HG03442 (cell line): Measurements from ENCODE around the gene TEX38.
"Not testable (repeated sequence)": the region's sequence is repeated elsewhere in the genome, so short reads cannot be mapped to it uniquely, and the experiment has no call there.

ENCODE experiments used
- ATAC-seq: cut with Tn5 transposase; IDR thresholded peaks from one replicate; pipeline ENCODE4 v1.9.1; 2021; ENCODE audit warnings: mild to moderate bottlenecking, moderate library complexity; ENCODE audit not compliant: unreplicated experiment

Gene TEX38

DNA sequence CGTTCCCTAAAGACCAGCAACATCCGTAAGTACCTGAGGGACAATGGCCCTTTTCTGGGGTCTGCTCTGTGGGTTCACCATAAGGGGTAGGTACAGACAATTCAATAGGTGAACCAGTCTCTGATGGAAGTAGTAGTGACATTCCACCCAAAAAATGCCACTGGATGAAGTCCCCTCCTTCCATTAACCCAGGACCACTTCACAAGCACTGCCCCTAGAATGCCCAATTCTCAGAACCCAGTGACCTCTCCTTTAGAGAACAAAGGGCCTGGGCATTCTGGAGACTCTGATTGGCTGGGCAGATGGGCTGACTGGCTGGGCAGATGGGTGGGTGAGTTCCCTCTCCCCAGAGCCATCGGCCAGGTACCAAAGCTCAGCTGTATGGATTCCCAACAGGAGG lies at the start of gene TEX38:
Gene TEX38, plus strand, starts transcription at position 301 of the 400 bp plus-strand sequence. Its CDS starts 81 bp downstream, at position 382.
- no peak for ATAC-seq

DNA sequence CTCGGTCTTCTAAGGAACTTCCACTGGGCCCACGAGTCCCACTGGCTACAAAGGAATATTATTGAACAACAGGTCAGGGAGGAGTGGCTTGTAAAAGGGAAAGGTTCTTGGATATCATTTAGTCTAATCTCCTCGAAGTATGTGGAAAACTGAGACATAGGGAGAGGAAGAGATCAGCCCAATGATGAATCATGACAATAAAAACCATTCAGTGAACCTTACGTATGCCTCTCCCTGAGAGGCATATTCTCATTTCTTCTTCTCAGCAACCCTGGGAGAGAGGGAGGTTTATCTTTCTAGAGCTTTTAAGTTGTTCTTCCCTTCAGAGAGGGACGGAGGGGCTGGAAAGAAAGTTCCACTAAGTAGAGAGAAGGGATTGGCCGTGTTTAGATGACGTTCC lies 49.7 kb upstream of the TEX38 start:
- no peak for ATAC-seq

DNA sequence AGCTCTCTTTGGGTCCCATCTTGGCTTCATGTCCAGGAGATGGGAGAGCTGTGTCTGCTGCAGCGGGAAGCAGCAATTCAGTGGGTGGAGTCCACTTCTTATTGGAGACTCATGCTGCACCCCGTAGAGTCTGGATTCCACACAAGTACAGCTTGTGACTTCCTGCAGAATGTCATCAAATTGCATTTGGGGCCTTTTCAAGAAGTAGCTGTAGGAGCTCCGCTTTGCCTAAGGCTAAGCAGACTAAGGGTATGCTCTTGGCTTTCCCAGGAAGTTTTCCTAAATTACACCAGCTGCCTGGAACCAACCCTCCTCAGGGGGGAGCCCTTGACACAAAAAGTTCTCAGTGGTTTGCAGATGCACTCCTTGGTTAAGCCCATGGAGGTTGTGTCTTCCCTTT lies 49.3 kb upstream of the TEX38 start:
- ATAC-seq = no peak

DNA sequence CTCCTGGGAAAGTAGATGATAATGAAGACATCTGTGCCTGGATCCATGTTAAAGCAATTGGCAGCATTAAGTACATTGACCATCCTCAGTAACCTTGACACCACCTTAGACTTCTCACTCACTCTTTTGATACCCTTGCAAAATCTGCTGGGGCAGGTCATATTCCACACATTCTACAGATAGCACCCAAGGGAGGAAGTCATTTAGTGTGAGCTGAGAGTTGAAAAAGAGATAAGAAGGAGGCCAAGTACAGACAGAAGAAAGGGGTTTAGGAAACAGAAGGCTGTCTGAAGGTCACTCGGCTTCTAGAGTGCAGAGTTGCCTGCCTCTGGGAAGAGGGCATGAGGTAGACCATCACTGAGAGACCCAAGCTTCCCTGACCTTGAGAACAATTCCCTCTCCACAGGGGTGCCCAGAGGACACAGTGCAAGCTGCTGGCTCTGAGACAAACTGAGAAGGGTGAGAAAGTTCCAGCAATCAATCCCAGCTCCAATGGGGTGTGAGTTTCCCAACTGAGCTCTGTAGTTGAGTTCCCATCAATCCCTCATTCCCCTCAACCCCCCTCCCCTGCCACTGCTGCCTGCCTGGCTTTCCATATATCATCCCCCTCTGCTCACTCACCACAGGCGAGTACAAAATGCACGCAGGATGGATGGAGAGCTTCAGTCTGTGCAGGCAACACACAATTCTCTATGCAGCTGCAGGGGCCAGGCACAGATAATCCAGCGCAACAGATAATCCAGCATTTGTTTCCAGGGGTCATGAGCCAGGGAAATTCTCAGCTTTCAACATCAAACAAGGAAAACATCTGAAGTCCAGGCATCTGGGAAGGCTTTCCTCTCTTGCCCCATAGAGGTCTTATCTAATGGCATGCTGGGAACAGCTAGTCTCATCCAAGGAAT lies 47.7 kb upstream of the TEX38 start:
- no peak for ATAC-seq

DNA sequence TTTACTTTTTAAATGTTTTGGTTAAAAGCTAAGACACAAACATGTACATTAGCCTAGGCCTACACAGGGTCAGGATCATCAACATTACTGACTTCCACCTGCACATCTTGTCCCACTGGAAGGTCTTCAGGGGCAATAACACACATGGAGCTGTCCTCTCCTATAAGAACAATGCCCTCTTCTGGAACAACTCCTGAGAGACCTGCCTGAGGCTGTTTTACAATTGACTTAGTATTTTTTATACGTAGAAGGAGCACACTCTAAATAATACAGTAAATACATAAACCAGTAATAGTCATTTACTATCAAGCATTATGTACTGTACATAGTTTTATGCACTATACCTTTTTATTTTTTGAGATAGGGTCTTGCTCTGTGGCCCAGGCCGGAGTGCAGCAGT lies 40.9 kb upstream of the TEX38 start:
- ATAC-seq = no peak

DNA sequence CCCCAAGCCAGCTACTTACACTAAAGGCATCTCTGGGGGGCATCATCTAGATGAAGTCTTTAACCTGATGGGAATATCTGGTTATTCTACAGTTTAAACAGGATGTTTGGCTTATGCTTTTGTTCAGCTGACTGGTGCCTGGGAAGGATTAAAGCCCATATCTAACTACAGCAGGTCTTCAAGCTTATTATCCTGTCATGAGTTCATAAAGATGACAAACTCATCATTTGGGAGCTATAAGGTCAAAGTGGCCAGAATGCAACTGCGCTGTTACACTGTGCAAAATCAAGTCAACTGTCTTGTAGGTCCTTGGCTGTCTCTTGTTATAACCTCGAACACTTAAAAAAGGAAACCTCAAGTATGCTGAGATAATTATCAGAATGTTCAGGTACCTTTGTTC lies 36.4 kb upstream of the TEX38 start:
- no peak for ATAC-seq

DNA sequence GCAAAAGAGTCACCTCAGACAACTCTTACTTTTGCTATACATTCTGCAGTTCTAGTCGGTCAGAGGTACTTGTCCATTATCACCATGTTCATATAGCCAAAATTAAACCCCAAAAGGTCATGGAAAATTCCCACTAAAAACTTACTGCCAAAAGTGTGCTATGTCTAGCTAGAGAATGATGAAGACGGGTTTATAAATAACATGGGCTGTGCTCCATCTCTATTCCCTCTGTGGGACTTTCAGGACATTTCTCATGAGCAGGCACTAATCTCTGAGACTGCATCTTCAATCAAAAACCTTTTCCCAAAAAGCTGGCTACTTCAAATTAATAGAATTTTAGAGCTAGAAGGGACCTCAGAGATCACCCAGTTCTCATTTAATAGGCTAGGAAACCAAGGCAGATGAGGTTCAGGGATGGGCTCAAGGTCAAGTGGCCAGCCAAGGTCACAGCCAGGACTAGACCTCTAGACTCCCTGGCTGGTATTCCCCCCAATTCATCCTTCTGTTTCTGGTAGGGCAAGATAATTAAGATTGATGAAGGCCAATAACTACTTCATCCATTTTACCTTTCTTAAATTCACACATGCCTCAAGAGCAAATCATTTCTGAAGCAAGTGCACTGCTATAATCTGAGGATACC lies 34.1 kb upstream of the TEX38 start:
- ATAC-seq = no peak

DNA sequence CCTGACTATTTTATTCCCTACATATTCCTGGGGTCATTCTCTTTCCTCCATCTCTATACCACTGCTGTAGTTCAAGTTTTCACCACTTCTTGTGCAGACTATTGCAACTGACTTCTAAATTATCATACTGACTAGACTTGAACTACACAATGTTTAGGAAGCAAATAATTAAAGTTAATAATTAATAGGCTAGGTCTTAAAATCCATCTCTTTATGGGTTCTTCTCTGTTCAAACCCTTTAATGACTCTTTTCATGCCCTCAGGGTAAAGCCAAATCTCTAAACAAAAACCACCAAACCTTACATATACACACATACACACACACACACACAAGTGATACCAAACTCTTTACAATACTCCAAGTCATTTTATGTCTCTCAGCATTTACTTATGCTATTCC lies 32.7 kb upstream of the TEX38 start:
- no peak for ATAC-seq

DNA sequence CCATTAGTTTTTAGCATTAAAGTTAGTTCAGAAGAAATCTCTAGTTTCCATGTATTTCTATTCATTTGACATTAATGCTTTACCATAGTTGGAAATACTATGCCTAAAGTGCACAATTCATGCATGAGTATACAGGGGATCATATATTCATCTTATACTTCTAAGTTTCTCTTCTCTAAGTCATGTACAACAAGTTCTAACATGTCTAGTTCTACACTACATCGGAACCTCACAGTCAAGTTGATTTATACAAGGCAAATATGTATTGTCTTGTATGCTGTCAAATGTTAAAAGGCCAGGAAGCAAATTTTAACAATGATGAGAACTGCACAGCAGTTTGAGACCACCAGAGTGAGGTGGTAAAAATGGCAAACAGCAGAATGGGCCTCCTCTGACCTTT lies 32.1 kb upstream of the TEX38 start:
- no peak for ATAC-seq

DNA sequence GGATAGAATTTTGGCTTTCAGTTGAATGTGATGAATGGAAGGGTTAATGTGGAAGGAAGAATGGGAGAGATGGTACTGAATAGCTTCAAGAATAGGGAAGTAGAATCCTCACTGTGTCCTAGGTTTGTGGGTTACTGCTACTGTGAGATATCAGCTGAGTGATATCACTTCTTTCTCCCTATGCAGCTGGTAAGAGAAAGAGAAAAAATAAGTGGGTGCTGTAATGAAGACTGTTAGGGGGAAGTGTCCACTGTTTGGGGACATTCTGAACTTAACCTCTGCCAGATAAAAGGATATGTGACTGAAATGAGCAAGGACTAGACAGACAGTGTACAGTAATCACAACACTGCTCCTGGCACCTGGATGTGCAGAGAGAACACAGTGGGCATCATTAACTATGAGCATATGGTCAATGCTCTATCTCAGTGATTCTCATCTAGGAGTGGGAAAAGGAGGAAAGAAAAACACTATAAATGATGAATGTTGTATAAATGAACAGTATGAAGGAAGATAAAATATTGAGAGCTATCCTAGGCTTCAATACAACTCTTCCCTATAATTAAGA lies 29.5 kb upstream of the TEX38 start:
- ATAC-seq = no peak

DNA sequence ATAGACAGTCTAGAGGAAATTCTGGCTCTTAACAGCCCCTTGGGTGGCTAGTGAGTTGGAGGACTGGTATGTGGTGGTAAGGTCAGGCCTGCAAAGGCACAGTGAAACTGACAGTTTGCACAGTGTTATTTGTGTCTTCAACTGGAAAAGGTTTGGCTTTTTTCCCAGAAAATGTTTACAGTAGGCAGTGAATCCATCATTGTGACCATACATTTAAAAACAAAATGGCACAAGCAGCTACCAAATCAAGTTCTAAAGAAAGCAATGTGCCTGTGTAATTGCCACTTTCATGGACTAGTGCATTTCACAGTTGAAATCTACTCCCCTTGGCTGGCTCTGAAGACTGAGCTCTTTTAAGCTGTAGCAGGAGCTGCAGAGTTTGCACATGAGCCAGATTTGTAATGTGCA lies 28.3 kb upstream of the TEX38 start:
- ATAC-seq = no peak

DNA sequence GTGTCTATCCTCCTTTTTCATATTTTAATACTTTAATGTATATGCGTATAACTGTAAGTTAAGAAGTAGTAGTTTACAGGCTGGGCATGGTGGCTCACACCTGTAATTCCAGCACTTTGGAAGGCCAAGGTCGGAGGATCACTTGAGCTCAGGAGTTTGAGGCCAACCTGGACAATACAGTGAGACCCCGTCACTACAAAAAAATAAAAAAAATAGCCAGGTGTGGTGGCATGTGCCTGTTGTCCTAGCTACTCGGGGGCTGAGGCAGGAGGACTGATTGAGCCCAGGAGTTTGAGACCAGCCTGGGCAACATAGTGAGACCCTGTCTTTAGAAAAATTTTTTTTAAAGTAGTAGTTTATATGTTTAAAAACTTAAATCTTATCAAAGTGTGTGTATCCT lies 25.8 kb upstream of the TEX38 start:
- no peak for ATAC-seq

DNA sequence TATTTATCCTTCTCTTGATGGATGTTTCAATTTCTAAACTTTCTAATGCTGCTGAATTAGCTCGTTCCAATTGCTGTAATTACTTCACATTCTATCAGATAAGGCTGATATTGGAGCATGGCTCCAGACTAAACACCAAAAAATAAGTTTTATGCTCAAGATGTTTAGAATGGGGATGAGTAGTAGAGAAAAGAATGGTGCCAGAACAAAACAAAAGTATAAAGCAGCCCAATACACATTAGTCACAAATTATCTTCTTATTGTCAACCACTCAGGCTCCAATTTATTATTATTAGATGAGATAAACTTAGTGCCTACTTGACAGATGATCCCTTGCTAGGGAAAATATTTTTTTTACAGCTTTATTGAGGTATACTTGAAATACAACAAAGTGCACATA lies 25.3 kb upstream of the TEX38 start:
- ATAC-seq = no peak

DNA sequence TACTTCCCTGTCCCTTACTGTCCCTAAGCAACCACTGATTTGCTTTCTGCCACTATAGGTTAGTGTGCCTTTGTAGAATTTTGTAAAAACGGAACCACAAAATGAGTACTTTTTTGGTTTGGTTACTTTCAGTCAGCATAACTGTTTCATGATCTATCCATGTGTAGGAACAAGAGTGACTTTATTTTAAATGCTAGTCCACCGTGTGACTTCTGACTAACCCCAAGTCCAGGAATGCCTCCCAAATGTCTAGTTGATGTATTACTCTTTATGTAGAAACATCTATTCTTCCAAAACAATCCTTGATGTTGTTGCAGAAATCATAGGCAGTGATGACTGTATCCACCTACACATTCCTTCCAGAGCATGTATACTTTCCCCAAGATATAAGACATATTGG lies 24.8 kb upstream of the TEX38 start:
- no peak for ATAC-seq

DNA sequence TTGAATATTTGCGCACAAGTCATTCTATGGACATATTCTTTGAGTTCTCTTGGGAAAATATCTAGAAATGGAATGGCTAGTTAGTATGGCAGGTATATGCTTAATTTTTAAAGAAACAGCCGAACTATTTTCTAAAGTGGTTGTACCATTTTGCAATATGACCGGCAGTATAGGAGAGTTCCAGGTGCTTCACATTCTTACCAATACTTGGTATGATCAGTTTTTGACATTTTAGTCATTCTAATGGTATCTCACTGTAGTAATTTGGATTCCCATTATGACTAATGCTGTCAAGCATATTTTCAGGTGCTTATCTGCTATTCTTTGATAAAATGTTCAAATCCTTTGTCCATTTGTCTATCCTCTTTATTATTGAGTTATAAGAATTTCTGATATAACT lies 24.0 kb upstream of the TEX38 start:
- ATAC-seq = no peak

DNA sequence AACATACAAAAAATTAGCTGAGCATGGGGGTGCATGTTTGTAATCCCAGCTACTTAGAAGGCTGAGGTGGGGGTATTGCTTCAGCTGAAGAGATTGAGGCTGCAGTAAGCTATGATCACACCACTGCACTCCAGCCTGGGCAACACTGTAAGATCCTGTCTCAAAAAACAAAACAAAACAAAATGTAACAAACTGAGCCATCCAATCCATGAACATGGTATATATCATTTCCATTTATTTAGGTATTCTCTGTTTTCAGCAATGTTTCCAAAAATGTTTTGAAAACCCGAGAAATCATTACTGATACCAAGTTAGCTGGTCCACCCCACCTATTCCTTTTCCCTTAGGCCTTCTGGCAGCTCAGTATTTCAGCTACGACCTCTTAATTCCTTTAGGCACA lies 21.9 kb upstream of the TEX38 start:
- ATAC-seq = no peak

DNA sequence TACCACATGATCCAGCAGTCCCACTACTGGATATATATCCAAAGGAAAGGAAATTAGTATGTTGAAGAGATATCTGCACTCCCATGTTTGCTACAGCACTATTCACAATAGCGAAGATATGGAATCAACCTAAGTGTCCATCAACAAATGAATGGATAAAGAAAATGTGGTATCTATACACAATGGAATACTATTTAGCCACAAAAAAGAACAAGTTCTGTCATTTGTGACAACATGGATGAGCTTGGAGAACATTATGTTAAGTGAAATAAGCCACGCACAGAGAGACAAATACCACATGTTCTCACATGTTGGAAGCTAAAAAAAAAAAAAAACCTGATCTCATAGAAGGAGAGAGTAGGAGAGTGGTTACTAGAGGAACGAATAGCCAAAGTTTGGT lies 21.2 kb upstream of the TEX38 start:
- no peak for ATAC-seq

DNA sequence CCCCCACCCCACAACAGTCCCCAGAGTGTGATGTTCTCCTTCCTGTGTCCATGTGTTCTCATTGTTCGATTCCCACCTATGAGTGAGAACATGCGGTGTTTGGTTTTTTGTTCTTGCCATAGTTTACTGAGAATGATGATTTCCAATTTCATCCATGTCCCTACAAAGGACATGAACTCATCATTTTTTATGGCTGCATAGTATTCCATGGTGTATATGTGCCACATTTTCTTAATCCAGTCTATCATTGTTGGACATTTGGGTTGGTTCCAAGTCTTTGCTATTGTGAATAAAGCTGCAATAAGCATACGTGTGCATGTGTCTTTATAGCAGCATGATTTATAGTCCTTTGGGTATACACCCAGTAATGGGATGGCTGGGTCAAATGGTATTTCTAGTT lies 20.5 kb upstream of the TEX38 start:
- not testable (repeated sequence) for ATAC-seq

DNA sequence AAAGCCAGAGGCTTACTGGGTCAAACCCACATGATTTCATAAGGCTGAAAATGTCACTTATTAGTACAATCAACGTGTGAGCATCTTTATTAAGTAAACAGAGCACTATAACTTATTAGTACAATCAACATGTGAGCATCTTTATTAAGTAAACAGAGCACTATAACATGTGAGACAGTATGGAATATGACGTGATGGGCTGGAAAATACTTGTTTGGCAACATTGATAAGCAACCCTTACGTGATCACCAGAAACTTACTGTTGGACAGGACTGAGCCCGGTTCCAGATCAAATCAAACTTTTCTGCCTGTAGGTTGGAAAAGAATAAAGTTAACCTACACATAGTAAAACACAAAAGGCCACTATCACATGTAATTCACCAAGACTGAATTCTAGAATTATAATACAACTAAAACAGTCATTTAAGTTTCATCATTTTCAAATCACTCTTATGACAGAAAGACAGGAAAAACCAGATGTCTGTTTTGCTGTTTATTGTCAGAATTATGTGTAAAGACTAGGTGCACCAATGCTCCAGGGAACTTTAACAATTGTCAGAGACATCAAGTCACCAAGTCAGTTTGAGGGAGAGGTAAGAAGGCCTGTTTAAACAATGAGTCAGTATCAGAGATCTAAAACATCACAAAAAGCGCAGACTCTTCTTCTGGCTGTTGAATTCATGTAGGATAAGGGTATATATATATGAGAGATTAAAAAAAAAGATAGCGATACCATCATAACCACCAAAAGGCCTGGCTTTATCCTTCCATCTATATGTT lies 19.1 kb upstream of the TEX38 start:
- no peak for ATAC-seq

DNA sequence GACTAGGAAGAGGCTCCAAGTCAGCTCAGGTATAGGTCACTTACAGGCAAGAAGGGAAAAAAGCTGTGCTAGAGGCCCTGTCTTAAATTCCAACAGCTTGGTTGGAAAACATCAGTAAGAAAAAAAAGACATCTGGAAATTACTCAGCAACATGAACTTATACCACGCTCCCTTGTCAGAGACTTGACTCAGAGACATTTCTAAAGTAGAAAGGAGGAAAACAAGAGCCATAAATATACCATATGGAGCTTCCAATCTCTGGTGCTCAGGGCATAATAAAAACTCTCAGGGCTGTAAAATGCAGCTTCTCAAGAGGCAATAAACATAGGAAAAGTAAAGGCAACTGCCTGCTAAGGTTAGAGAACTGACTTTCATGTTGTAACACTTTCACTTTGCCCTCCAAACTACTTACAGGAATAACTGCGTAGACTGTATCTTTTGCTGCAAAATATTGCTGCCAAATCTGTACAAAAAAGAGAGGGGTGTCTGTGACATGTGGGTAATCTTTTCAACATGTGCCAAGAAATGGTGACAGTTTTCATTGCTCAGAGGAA lies 18.2 kb upstream of the TEX38 start:
- no peak for ATAC-seq

DNA sequence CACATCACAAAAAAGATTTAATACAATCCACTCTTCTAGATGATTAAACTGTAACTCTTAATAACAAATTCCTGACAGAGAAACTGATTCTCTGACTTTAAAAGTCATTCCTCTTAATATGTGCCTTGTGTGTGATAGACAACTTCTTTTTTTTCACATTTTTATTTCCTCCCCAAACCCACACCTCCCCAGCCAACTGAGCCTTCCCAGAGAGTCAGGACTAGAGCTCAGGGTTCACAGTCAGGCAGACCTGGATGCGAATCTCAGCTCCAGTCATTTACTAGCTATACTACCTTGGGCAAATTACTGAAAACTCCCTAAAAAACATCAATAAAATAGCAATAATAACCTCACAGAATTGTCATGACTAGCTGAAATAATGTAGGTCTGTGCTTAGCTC lies 17.6 kb upstream of the TEX38 start:
- no peak for ATAC-seq
